ENCODE results near the gene ADAMTS17. TPM values are rescaled to one million over a fixed set of nuclear protein-coding genes. Genes with fewer than 3 reads are reported as not detected.

ADAMTS17 gene
- total RNA-seq, 1 experiment from 2014 or later, result 1.6 TPM

DNA sequence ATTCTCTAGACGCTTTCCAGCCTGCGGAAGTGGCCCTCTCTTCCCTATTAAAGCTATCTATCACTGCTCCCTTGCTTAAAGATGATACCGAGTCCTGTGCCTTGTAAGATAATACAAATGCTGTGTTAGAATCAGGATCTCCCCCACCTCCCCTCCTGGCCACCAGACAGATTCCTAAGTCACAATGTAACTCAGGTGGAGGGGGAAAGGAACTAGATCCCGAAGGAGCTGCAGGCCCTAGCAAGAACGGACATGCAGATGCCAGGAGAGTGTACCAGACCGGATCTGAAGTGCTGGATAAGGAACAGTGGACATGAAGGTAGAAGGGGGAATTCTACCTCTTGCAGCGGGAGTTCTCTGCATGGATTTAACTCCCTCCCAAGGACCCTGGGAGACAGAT lies 377.8 kb downstream of the ADAMTS17 start:
- intact Hi-C loops (cut with micrococcal nuclease; ENCODE audit: unreplicated experiment), result no loop called here
- in situ Hi-C loops (cut with HindIII; ENCODE audit: low pct_unique_long_range_greater_than_20kb, low sequenced_read_pairs), result no loop called here
- BruUV-seq (replicated peaks), result no TSS peak
- Histone ChIP-seq H3K4me1 (ENCODE audit: control insufficient read depth, insufficient read depth, low read length) (no peaks in the 10 kb centered on the region), H3K27ac (ENCODE audit: low read length) (no peak overlapping the region), H3K27me3 (ENCODE audit: control insufficient read depth, insufficient read depth, low read length) (no peaks in the 10 kb centered on the region; the same call in 1 of the 2 replicates), H3K4me3 (ENCODE audit: low read depth in 2 of 2, low read length in 2 of 2) (no peak overlapping the region), H3K36me3 (ENCODE audit: control insufficient read depth, insufficient read depth, low read length) (no peaks in the 10 kb centered on the region), H3K9me3 (ENCODE audit: control insufficient read depth, insufficient read depth, low read depth, low read length) (no peaks in the 10 kb centered on the region)
- TF ChIP-seq, protein P1, sequence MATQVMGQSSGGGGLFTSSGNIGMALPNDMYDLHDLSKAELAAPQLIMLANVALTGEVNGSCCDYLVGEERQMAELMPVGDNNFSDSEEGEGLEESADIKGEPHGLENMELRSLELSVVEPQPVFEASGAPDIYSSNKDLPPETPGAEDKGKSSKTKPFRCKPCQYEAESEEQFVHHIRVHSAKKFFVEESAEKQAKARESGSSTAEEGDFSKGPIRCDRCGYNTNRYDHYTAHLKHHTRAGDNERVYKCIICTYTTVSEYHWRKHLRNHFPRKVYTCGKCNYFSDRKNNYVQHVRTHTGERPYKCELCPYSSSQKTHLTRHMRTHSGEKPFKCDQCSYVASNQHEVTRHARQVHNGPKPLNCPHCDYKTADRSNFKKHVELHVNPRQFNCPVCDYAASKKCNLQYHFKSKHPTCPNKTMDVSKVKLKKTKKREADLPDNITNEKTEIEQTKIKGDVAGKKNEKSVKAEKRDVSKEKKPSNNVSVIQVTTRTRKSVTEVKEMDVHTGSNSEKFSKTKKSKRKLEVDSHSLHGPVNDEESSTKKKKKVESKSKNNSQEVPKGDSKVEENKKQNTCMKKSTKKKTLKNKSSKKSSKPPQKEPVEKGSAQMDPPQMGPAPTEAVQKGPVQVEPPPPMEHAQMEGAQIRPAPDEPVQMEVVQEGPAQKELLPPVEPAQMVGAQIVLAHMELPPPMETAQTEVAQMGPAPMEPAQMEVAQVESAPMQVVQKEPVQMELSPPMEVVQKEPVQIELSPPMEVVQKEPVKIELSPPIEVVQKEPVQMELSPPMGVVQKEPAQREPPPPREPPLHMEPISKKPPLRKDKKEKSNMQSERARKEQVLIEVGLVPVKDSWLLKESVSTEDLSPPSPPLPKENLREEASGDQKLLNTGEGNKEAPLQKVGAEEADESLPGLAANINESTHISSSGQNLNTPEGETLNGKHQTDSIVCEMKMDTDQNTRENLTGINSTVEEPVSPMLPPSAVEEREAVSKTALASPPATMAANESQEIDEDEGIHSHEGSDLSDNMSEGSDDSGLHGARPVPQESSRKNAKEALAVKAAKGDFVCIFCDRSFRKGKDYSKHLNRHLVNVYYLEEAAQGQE (IDR thresholded peaks at IDR 0.05; ENCODE audit: insufficient read depth in 1 of 2, low read depth in 2 of 2, low read length in 1 of 2), result no peak
- TF ChIP-seq POLR2AphosphoS5 (IDR thresholded peaks at IDR 0.05; ENCODE audit: low read depth, low read length) (no peak), SIN3A (IDR thresholded peaks at IDR 0.05; ENCODE audit: borderline replicate concordance, insufficient read depth, low read depth, low read length) (no peak), TCF7L2 (IDR thresholded peaks at IDR 0.05; ENCODE audit: low read depth, low read length) (no peak)
- TF ChIP-seq, protein P2, sequence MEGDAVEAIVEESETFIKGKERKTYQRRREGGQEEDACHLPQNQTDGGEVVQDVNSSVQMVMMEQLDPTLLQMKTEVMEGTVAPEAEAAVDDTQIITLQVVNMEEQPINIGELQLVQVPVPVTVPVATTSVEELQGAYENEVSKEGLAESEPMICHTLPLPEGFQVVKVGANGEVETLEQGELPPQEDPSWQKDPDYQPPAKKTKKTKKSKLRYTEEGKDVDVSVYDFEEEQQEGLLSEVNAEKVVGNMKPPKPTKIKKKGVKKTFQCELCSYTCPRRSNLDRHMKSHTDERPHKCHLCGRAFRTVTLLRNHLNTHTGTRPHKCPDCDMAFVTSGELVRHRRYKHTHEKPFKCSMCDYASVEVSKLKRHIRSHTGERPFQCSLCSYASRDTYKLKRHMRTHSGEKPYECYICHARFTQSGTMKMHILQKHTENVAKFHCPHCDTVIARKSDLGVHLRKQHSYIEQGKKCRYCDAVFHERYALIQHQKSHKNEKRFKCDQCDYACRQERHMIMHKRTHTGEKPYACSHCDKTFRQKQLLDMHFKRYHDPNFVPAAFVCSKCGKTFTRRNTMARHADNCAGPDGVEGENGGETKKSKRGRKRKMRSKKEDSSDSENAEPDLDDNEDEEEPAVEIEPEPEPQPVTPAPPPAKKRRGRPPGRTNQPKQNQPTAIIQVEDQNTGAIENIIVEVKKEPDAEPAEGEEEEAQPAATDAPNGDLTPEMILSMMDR (IDR thresholded peaks at IDR 0.05), result no peak
- POLR2A ChIA-PET, result no interaction called here
- DNase-seq (ENCODE audit: low read depth, low spot score) (no peak), ATAC-seq (no peak)
- CTCF ChIA-PET, result no interaction called here

DNA sequence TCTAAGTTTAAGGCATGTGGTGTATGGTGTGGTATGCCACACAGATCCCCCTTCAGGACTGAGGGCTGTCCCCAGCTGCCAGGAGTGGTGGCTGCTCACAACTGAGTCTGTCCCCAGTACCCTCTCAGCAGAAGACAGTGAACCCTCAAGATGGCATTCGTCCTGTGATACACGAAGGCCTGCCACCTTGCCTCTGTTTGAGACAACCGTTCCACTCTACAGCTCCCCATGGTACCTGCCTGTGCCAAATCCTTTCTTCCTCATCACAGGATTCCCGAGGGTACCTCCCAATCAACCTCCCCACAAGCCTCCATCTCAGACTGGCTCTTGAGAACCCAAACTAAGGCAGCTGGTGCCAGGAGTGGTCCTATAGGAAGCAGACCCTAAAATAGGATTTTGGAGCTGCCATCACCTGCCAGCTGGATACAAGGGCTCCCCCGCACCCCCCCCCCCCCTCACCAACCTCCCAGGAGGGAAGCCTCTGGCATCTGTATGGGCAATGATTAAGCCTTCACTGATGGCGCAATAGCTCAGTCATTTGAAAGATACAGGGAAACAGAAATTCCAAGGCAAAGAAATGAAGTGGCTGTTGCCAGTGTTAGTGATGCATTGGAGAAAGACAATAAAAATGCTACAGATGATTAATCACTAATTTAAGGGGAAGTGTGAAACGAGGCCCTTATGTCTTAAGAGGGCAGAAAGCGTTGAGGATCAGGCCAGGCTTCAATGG lies 378.5 kb downstream of the ADAMTS17 start:
- no peaks in the 10 kb centered on the region; the same call in 1 of the 2 replicates for H3K27me3 ChIP-seq (ENCODE audit: control insufficient read depth, insufficient read depth, low read length)
- no peaks in the 10 kb centered on the region; the same call in 1 of the 2 replicates for H3K4me1 ChIP-seq (ENCODE audit: control insufficient read depth, insufficient read depth, low read length)
- POLR2A ChIA-PET, result no interaction called here
- ATAC-seq, result no peak
- H3K36me3 ChIP-seq (ENCODE audit: control insufficient read depth, insufficient read depth, low read length), result no peaks in the 10 kb centered on the region
- TF ChIP-seq TCF7L2 (IDR thresholded peaks at IDR 0.05; ENCODE audit: low read depth, low read length), result no peak
- TF ChIP-seq, protein P2 (IDR thresholded peaks at IDR 0.05), result no peak
- no peak for TF ChIP-seq SIN3A (IDR thresholded peaks at IDR 0.05; ENCODE audit: borderline replicate concordance, insufficient read depth, low read depth, low read length)
- TF ChIP-seq, protein P1 (IDR thresholded peaks at IDR 0.05; ENCODE audit: insufficient read depth in 1 of 2, low read depth in 2 of 2, low read length in 1 of 2), result no peak
- no peak for TF ChIP-seq POLR2AphosphoS5 (IDR thresholded peaks at IDR 0.05; ENCODE audit: low read depth, low read length)
- no TSS peak for BruUV-seq (replicated peaks)
- in situ Hi-C loops (cut with HindIII; ENCODE audit: low pct_unique_long_range_greater_than_20kb, low sequenced_read_pairs) (no loop called here), intact Hi-C loops (cut with micrococcal nuclease; ENCODE audit: unreplicated experiment) (no loop called here)
- no peak overlapping the region for H3K27ac ChIP-seq (ENCODE audit: low read length)
- CTCF ChIA-PET, result no interaction called here
- DNase-seq (ENCODE audit: low read depth, low spot score), result no peak
- no peaks in the 10 kb centered on the region for H3K9me3 ChIP-seq (ENCODE audit: control insufficient read depth, insufficient read depth, low read depth, low read length)
- no peak overlapping the region for H3K4me3 ChIP-seq (ENCODE audit: low read depth in 2 of 2, low read length in 2 of 2)
